ENCODE results near the gene PCDH15. TPM values are rescaled to one million over a fixed set of nuclear protein-coding genes. Genes with fewer than 3 reads are reported as not detected.

Gene PCDH15
- total RNA-seq, 2 experiments from 2014 or later = not detected

- no peaks in the 10 kb centered on the region for H3K4me1 ChIP-seq (ENCODE audit: insufficient read depth, low read length, poor library complexity, severe bottlenecking)
- H3K27ac ChIP-seq (ENCODE audit: low read depth, low read length, poor library complexity, severe bottlenecking) = no peak overlapping the region
- POLR2A ChIA-PET = interaction anchor here (0.6 kb wide), 1 partner anchor 232 kb away, joined by 3 read pairs; no protein-coding TSS in a partner anchor
- BruUV-seq (replicated peaks) = no TSS peak
- DNase-seq (ENCODE audit: low spot score) = no peak
- H4K20me1 ChIP-seq (ENCODE audit: insufficient read depth, low read length) = no peaks in the 10 kb centered on the region
- intact Hi-C loops (cut with micrococcal nuclease; ENCODE audit: unreplicated experiment) = no loop called here
- no peaks in the 10 kb centered on the region for H3K9me3 ChIP-seq (ENCODE audit: low read length)
- H2AFZ ChIP-seq (ENCODE audit: low read length) = no peak overlapping the region
- no peaks in the 10 kb centered on the region for H3K9me2 ChIP-seq (ENCODE audit: insufficient read depth, low read length)
- no peaks in the 10 kb centered on the region for H3K79me2 ChIP-seq (ENCODE audit: insufficient read depth, low read depth, low read length)
- TF ChIP-seq EZH2phosphoT487 (IDR thresholded peaks at IDR 0.05; ENCODE audit: borderline replicate concordance, low read depth, low read length) (no peak), CTCF (conservative IDR thresholded peaks at IDR 0.05; ENCODE audit: low read length) (no peak)
- no peak overlapping the region for H3K4me3 ChIP-seq (ENCODE audit: low read depth, low read length, poor library complexity, severe bottlenecking)
- CTCF ChIA-PET (ENCODE audit: unreplicated experiment) = no interaction called here
- no peaks in the 10 kb centered on the region for H3K36me3 ChIP-seq (ENCODE audit: insufficient read depth, low read length)
- no peak overlapping the region for H3K4me2 ChIP-seq (ENCODE audit: low read length)
Measured at GRCh38 chr10:54614072-54614471, 187.0 kb downstream of the PCDH15 start.

GRCh38 chr10:54613162-54613561 lies 187.9 kb downstream of the PCDH15 start:
- Histone ChIP-seq H3K79me2 (ENCODE audit: insufficient read depth, low read depth, low read length) (no peaks in the 10 kb centered on the region), H3K9me2 (ENCODE audit: insufficient read depth, low read length) (no peaks in the 10 kb centered on the region), H3K27ac (ENCODE audit: low read depth, low read length, poor library complexity, severe bottlenecking) (no peak overlapping the region), H2AFZ (ENCODE audit: low read length) (no peak overlapping the region), H4K20me1 (ENCODE audit: insufficient read depth, low read length) (no peaks in the 10 kb centered on the region), H3K9me3 (ENCODE audit: low read length) (no peaks in the 10 kb centered on the region), H3K4me1 (ENCODE audit: insufficient read depth, low read length, poor library complexity, severe bottlenecking) (no peaks in the 10 kb centered on the region), H3K4me2 (ENCODE audit: low read length) (no peak overlapping the region), H3K4me3 (ENCODE audit: low read depth, low read length, poor library complexity, severe bottlenecking) (no peak overlapping the region), H3K36me3 (ENCODE audit: insufficient read depth, low read length) (no peaks in the 10 kb centered on the region)
- TF ChIP-seq EZH2phosphoT487 (IDR thresholded peaks at IDR 0.05; ENCODE audit: borderline replicate concordance, low read depth, low read length) (no peak), CTCF (conservative IDR thresholded peaks at IDR 0.05; ENCODE audit: low read length) (no peak)
- CTCF ChIA-PET (ENCODE audit: unreplicated experiment) = no interaction called here
- no TSS peak for BruUV-seq (replicated peaks)
- POLR2A ChIA-PET = no interaction called here
- DNase-seq (ENCODE audit: low spot score) = no peak
- intact Hi-C loops (cut with micrococcal nuclease; ENCODE audit: unreplicated experiment) = no loop called here

- intact Hi-C loops (cut with micrococcal nuclease; ENCODE audit: unreplicated experiment) = no loop called here
- H2AFZ ChIP-seq (ENCODE audit: low read length) = no peak overlapping the region
- CTCF ChIA-PET (ENCODE audit: unreplicated experiment) = no interaction called here
Measured at GRCh38 chr10:54609423-54609822, 191.6 kb downstream of the PCDH15 start.

More at GRCh38 chr10:54609423-54609822, 191.6 kb downstream of the PCDH15 start:
- BruUV-seq (replicated peaks) = no TSS peak
- DNase-seq (ENCODE audit: low spot score) = no peak
- Histone ChIP-seq H3K27ac (ENCODE audit: low read depth, low read length, poor library complexity, severe bottlenecking) (no peak overlapping the region), H4K20me1 (ENCODE audit: insufficient read depth, low read length) (no peaks in the 10 kb centered on the region), H3K36me3 (ENCODE audit: insufficient read depth, low read length) (no peaks in the 10 kb centered on the region), H3K9me3 (ENCODE audit: low read length) (no peaks in the 10 kb centered on the region), H3K4me2 (ENCODE audit: low read length) (no peak overlapping the region), H3K4me1 (ENCODE audit: insufficient read depth, low read length, poor library complexity, severe bottlenecking) (no peaks in the 10 kb centered on the region), H3K79me2 (ENCODE audit: insufficient read depth, low read depth, low read length) (no peaks in the 10 kb centered on the region), H3K9me2 (ENCODE audit: insufficient read depth, low read length) (no peaks in the 10 kb centered on the region), H3K4me3 (ENCODE audit: low read depth, low read length, poor library complexity, severe bottlenecking) (no peak overlapping the region)
- POLR2A ChIA-PET = interaction anchor here (0.6 kb wide), 1 partner anchor 696 kb away, joined by 3 read pairs; no protein-coding TSS in a partner anchor
- TF ChIP-seq CTCF (conservative IDR thresholded peaks at IDR 0.05; ENCODE audit: low read length) = no peak
- TF ChIP-seq EZH2phosphoT487 (IDR thresholded peaks at IDR 0.05; ENCODE audit: borderline replicate concordance, low read depth, low read length) = no peak

Data from OCI-LY7 (cell line).